ENCODE results near the gene NKG7.

Gene NKG7

GRCh38 chr19:51356159-51356801 lies 16.2 kb downstream of the NKG7 start:
- Histone ChIP-seq H3K36me3 (peaks cover 11% of the 10 kb centered on the region), H3K4me1 (no peaks in the 10 kb centered on the region), H3K27me3 (no peaks in the 10 kb centered on the region), H3K4me3 (ENCODE audit: low read depth, low read length) (no peak overlapping the region), H3K9me3 (no peaks in the 10 kb centered on the region)
- TF ChIP-seq, protein P1, sequence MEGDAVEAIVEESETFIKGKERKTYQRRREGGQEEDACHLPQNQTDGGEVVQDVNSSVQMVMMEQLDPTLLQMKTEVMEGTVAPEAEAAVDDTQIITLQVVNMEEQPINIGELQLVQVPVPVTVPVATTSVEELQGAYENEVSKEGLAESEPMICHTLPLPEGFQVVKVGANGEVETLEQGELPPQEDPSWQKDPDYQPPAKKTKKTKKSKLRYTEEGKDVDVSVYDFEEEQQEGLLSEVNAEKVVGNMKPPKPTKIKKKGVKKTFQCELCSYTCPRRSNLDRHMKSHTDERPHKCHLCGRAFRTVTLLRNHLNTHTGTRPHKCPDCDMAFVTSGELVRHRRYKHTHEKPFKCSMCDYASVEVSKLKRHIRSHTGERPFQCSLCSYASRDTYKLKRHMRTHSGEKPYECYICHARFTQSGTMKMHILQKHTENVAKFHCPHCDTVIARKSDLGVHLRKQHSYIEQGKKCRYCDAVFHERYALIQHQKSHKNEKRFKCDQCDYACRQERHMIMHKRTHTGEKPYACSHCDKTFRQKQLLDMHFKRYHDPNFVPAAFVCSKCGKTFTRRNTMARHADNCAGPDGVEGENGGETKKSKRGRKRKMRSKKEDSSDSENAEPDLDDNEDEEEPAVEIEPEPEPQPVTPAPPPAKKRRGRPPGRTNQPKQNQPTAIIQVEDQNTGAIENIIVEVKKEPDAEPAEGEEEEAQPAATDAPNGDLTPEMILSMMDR (IDR thresholded peaks at IDR 0.05; ENCODE audit: low read depth, low read length) = no peak
- no peak for DNase-seq

DNA sequence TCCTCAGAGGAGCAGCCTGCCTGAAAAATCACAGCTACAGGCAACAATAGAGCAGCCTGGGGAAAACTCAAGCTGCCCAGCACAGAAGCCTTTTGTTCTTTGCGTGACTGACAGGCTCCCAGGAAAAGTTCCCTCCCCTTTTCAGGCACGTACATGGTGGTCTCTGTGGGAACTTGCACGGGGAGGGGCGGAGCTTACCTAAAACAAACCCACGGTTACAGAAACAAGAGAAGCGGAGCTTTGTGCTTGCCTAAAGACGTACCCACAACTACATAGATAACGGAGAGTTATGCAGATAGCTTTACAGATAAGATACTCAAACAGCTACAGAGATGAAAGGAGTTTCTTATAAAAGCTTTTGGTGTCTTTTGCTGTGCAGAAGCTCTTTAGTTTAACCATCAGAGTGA lies 17.7 kb downstream of the NKG7 start:
- Histone ChIP-seq H3K4me3 (ENCODE audit: low read depth, low read length) (no peak overlapping the region), H3K36me3 (peaks cover 20% of the 10 kb centered on the region), H3K27me3 (no peaks in the 10 kb centered on the region), H3K9me3 (no peaks in the 10 kb centered on the region), H3K4me1 (no peaks in the 10 kb centered on the region; the same call in 1 of the 2 replicates)
- DNase-seq = no peak
- TF ChIP-seq, protein P1 (IDR thresholded peaks at IDR 0.05; ENCODE audit: low read depth, low read length) = no peak

GRCh38 chr19:51354103-51354741 lies 18.2 kb downstream of the NKG7 start:
- Histone ChIP-seq H3K4me3 (ENCODE audit: low read depth, low read length) (no peak overlapping the region), H3K9me3 (no peaks in the 10 kb centered on the region), H3K27me3 (no peaks in the 10 kb centered on the region), H3K36me3 (peaks cover 20% of the 10 kb centered on the region), H3K4me1 (no peaks in the 10 kb centered on the region; the same call in 1 of the 2 replicates)
- DNase-seq = no peak
- TF ChIP-seq, protein P1 (IDR thresholded peaks at IDR 0.05; ENCODE audit: low read depth, low read length) = no peak

DNA sequence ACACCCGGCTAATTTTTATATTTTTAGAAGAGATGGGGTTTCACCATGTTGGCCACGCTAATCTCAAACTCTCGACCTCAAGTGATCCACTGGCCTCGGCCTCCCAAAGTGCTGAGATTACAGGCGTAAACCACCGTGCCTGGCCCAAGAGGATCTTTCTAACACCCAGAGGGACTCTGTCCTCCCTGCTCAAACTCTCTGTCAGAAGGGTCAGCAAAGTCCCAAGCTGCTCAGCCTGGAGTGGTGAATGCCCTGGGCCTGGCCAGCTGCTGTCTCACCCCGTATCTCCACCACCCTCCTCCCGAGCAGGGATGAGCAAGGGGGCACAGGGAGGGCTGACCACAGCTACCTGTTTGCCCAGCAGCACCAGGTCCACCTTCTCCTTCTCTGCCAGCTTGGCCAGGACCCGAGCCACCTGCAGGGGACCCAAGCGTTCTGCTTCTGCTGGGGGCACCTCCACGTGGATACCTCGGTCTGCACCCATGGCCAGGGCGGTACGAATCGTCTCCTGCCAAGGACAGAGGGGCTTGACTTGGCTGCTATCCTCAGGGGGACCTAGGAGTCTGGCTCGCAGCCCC lies 19.6 kb downstream of the NKG7 start:
- peaks cover 24% of the 10 kb centered on the region for H3K36me3 ChIP-seq
- H3K27me3 ChIP-seq = no peaks in the 10 kb centered on the region
- no peaks in the 10 kb centered on the region for H3K9me3 ChIP-seq
- no peak overlapping the region for H3K4me3 ChIP-seq (ENCODE audit: low read depth, low read length)
- no peaks in the 10 kb centered on the region; the same call in 1 of the 2 replicates for H3K4me1 ChIP-seq
- no peak for DNase-seq
- TF ChIP-seq, protein P1 (IDR thresholded peaks at IDR 0.05; ENCODE audit: low read depth, low read length) = no peak

DNA sequence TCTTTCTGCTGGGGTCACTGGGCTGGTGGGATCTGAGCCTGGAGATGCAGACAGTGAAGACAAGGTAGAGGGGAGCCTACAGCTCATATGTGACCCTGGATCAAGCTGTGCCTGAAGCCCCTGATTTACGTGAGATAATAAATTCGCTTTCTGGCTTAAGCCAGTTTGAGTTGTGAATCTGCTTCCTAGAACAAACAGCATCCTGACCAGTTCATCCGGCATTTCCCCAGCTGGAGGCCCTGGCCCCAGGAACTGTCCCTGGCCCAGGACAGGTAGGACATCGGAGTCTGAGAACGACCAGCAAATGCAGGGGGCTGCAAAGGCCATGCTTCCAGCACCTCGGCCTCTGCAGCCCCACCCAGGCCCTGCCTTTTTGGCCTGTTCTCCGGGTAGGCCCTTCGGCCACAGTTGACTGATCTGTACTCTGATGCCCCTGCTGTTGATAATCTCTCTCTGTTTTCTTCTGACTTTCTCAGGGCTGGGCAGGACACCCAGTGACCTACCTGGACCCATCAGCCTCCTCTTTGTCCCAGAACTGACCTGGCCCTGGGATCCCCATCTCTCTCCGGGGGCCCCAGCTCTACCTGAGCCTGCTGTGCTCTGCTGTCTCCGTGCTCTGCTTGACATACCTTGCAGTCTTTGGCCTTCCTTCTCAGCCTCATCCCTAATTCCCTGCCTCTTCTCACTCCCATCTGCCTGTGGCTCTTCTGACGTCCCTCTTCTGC lies 21.0 kb downstream of the NKG7 start:
- TF ChIP-seq, protein P1 (IDR thresholded peaks at IDR 0.05; ENCODE audit: low read depth, low read length) = no peak
- Histone ChIP-seq H3K27me3 (no peaks in the 10 kb centered on the region), H3K4me3 (ENCODE audit: low read depth, low read length) (no peak overlapping the region), H3K4me1 (no peaks in the 10 kb centered on the region; the same call in 1 of the 2 replicates), H3K9me3 (no peaks in the 10 kb centered on the region), H3K36me3 (peaks cover 28% of the 10 kb centered on the region)
- no peak for DNase-seq

Measured in BE2C (cell line).